HG03159 (cell line): ENCODE results near the gene TMEM52B.
"Not testable (repeated sequence)": the region's sequence is repeated elsewhere in the genome, so short reads cannot be mapped to it uniquely, and the experiment has no call there.

Source experiments
- ATAC-seq: cut with Tn5 transposase; IDR thresholded peaks from one replicate; pipeline ENCODE4 v1.9.1; 2021; ENCODE audit warnings: mild to moderate bottlenecking, moderate library complexity; ENCODE audit not compliant: unreplicated experiment

Gene TMEM52B

GRCh38 chr12:10170216-10170615 lies 8.6 kb upstream of the TMEM52B start:
- no peak for ATAC-seq

GRCh38 chr12:10171973-10172728 lies 6.7 kb upstream of the TMEM52B start, which contains the start of gene OLR1:
Gene OLR1, minus strand, starts transcription at chr12:10172132. Its CDS starts 55 bp downstream, at chr12:10172077.
- ATAC-seq: no peak

DNA sequence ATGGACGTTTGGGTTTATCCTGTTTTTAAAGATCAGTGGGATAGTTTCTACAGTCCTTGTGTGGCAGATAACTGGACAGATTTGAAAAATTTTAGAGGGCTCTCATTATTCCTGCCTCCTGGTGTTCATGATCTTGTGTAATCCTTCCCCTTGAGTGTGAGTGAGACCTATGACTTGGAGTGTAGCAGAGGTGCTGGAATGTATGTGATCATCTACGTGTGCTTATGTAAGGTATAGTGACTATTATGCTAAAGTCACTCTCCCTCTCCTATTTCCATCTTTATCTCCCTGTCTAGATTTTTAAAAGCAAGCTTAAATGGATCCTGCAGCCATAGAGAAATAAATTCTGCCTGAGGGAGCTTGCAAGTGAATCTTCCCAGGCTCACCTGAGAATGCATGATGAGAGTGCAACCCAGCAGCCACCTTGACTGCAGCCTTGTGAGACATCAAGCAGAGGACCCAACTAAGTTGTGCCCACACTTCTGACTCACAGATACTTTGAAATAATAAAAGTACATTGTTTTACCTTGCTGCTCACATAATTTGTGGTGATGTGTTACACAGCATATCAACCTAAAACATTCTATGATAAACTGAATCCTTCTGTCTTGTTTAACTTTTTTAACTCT lies 3.7 kb upstream of the TMEM52B start:
- ATAC-seq: no peak

- ATAC-seq: no peak
Measured at GRCh38 chr12:10175846-10176636, 2.8 kb upstream of the TMEM52B start.

DNA sequence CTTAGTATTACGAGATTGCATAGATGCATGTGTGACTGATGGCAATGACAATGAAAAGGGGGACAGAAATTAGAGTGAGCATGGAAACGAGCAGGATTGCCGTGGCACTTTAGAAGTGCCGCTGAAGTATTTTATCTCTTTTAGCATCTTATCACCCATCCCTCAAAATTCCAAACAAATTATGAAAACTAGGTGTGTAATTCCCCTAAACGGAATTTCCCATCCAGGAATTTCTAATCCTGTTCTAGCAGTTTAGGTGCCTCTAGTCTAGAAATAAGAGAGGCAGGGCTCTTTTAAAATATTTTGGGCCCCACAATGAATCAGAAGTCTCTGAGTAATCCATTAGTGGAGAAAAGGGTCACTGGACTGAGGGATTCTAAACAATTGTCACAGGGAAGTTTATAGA lies 947 bp downstream of the TMEM52B start:
- no peak for ATAC-seq

DNA sequence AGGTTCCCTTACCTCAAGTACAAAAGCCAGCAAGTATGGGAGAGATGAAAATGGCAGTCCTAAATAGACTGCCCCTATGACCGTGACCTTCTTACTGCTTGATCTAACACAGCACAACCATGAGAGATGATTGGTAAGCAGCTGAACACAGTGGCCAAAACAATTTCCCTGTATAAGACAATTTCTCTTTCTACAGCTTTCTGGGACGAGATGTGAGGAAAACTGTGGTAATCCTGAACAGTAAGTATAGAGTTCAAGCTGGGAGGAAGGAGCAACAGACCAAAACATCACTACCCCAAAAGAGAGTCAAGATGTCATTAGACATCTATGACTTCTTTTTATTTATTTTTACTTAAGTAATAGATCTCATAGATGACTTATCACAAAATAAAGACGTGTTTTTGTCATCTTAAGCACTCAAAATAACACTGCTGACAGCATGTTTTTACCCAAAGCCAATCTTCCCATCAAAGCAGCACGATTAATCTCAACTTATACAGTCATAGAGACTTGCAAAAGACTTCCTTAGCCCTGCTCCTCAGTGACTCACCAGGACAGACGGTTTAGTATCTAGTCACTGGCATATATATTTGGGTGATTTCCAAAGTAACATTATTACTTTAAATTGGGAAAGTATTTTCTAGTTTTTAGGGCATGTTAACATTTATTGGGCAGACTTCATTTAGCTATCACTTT lies 3.7 kb downstream of the TMEM52B start:
- no peak for ATAC-seq

- ATAC-seq: no peak
Measured at GRCh38 chr12:10184261-10184843, 5.5 kb downstream of the TMEM52B start.

DNA sequence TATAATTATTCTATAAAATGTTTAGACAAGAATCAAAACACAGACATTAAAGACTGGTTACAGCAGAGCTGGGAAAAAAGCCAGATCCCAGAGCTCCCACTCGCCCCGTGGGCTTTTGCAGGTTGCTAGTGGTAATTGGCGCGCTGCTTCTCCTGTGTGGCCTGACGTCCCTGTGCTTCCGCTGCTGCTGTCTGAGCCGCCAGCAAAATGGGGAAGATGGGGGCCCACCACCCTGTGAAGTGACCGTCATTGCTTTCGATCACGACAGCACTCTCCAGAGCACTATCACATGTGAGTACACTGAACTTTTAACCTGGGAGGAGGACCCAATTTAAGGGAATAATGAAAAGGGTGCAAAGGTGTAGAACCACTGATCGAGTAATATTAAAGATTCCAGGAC lies 7.5 kb downstream of the TMEM52B start:
- ATAC-seq: no peak

- ATAC-seq: not testable (repeated sequence)
Measured at GRCh38 chr12:10186958-10187357, 8.1 kb downstream of the TMEM52B start.

- no peak for ATAC-seq
Measured at GRCh38 chr12:10189653-10190052, 10.8 kb downstream of the TMEM52B start.

DNA sequence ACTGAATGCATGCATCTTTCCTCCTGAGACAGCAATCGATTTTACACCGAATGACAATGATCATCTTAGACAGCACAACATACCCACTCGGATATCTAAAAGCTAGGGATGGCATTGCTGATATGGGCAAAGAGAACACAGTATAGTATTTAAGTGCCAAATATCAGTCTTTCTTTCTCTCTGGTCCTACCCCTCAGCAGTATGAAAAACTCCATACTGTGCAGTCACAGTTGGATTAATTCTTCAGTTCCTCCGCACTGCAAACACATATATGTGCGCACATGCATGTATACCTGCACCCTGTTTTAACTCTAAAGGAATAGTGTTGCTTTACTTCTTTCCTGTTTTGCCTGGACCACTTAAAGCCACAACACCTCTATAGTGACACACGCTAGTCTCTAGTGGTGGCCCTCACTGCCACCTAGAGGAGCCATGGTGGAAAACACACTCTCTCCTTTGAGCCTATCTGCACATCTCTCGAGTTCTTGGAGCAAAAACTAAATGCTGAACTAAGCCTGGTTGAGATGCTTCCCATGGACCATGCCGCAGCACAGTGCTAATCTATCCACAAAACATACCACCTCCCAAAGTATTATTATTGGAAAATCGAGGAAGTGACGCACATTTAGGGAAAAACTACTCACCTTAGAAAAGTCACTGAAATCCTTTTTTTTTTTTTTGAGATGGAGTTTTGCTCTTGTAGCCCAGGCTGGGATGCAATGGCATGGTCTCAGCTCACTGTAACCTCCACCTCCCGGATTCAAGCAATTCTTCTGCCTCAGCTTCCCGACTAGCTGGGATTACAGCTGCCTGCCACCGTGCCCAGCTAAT lies 11.9 kb downstream of the TMEM52B start:
- peak; percentile 94 for ATAC-seq

DNA sequence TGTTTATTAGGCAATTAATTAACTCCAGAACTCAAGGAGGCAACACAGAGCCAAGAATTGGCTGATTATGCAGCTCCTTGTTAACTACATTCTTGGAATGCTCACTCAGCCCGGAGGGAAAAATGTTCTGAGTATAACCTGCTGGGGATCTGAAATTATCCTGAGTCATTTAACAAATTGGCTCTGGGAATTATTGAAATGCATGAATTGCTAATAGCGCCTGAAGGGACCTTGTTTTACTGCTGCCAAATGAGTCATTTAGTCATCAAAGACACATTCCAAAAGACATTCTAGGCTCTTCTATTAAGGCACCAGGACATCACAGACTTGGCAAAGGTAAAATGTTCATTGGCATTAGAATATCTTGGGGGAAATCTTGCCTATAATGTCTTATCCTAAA lies 13.0 kb downstream of the TMEM52B start:
- no peak for ATAC-seq

DNA sequence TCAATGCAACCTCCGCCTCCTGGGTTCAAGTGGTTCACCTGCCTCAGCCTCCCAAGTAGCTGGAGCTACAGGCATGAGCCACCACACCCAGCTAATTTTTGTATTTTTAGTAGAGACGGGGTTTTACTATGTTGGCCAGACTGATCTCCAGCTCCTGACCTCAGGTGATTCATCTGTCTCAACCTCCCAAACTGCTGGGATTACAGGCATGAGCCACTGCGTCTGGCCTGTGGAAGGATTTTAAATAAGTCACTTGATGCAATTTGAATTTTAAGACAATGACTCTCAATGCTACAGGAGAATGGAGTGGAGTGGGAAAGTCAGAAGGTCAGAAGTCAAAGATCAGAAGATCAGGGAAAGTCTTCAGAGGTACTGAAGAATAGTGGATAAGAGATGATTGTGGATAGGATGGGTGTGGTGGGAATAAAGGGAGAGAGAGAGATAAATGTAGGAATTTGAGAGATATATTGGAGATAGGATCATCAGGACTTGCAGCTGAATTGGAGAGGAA lies 15.4 kb downstream of the TMEM52B start:
- no peak for ATAC-seq

DNA sequence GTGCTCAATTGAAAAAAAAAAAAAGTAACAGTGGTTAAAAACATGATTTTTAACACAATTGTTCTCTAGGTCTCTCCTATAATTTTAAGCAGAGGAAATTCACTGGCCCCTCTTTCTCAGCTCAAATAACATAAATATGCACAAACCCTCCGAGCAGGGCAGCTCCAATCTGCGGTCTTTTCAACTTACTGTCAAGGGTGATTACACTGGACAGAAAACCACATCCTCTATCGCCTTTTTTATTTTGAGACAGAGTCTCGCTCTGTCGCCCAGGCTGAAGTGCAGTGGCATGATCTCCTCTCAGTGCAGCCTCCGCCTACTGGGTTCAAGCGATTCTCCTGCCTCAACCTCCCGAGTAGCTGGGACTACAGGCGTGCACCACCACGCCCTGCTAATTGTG lies 17.4 kb downstream of the TMEM52B start:
- peak; percentile 92 for ATAC-seq

DNA sequence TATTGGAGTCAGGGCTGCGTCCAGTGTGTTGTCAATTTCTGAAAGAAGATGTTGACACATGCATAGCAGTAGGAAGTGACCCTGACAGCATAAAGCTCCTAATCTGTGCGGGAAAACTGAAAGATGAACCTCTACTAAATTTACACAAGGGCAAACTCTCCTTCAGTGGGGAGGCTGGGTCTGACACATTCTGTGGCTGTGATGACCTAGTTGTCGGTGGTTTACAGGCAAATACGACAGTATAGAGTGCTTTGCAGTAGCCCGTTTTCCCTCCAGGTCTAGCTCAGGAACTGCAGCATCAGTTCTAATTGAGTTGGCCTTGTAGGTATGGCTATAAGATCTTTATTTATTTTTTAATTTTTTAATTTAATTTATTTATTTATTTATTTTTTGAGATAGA lies 19.0 kb downstream of the TMEM52B start:
- ATAC-seq: no peak

DNA sequence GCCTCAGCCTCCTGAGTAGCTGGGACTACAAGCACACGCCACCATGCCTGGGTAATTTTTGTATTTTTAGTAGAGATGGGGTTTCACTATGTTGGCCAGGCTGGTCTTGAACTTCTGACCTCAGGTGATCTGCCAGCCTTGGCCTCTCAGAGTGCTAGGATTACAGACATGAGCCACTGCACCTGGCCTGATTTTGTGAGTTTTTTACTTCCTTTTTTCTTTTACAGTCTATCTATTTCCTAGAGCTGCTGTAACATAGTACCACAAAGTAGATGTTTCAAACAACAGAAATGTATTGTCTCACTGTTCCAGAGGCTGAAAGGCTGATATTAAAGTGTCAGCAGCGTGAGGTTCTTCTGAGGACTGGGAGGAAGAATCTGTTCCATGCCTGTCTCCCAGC lies 25.7 kb downstream of the TMEM52B start:
- not testable (repeated sequence) for ATAC-seq

- no peak for ATAC-seq
Measured at GRCh38 chr12:10205220-10205807, 26.5 kb downstream of the TMEM52B start.

GRCh38 chr12:10207136-10207535 lies 28.3 kb downstream of the TMEM52B start:
- ATAC-seq: no peak

DNA sequence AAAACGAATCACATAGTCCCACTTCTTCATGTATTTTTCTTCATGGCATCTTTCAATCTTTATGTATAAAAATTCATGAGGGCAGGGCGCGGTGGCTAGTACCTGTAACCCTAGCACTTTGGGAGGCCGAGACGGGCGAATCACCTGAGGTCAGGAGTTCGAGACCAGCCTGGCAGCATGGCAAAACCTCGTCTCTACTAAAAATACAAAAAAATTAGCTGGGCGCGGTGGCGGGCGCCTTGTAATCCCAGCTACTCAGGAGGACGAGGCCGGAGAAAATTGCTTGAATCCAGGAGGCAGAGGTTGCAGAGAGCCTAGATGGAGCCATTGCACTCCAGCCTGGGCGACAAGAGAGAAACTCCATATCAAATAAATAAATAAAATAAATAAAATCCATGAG lies 31.4 kb downstream of the TMEM52B start:
- no peak for ATAC-seq
